Coronary artery (tissue), 2 donors: Measurements from ENCODE around the gene PID1.

Source experiments
- DNase-seq: peaks from one replicate; pipeline ENCODE4 v3.0.0-alpha.2; 2017; ENCODE audit warnings: low spot score
- H3K27ac ChIP-seq, 2 donors: fragments of 200-600 bp; sonication (generic); one replicate each; pipeline ENCODE4 v1.5.1; 2016 to 2019
- H3K4me3 ChIP-seq: fragments of 200-600 bp; sonication (generic); 2 replicates; pipeline ENCODE4 v1.5.1; 2016; ENCODE audit warnings: mild to moderate bottlenecking, moderate library complexity
- TF ChIP-seq, protein P1 (sequence below): fragments of 200-600 bp; sonication (generic); IDR thresholded peaks from one replicate; pipeline ENCODE4 v1.5.1; 2019; ENCODE audit warnings: antibody characterized with exemption

Gene PID1, protein sequence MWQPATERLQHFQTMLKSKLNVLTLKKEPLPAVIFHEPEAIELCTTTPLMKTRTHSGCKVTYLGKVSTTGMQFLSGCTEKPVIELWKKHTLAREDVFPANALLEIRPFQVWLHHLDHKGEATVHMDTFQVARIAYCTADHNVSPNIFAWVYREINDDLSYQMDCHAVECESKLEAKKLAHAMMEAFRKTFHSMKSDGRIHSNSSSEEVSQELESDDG

DNA sequence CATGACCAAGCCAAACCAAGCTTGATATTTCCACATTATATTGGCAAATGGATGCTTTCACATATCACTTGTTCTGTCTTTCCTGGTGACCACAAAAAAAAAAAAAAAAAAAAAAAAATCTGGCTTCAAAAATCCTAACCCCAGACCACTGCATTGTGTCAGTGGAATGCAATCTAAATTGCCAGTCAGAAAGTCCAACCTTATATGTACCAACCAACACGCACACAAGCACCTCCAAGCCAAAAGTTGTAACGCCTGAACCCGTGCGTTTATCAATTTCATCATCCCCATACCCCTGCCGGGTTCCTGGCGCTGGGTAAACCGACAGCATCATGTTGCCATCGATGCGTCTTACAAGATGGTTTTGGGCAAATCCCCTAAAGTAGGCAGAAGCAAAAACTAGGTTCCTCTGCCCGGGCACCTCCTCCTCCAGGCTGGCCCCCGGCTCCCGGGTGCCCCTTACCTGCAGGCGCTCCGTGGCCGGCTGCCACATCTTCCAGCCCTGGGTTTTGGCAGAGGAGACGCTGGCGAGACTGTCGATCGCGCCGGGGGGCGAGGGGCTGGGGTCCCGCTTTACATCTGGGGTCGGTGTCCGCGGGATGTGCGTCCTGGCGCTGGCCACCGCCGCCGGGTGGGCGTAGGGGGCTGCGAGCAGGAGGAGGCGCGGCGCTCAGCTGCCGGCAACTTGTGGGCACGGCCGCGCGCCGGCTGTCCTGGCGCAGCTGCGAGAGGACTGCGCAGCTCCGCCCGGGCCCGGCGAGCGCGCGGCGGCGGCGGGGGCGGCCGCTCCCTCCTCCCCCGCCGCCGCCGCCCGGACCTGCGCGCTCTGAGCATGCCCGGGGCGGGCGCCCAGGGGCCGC is at the start of gene PID1:
Gene PID1, minus strand, starts transcription at position 737 of the 860 bp plus-strand sequence. Its CDS starts 244 bp downstream, at position 493.
- Histone ChIP-seq H3K27ac (peak within 1 kb of the TSS; percentile 70 to 90), H3K4me3 (peak within 1 kb of the TSS; percentile 95)
- TF ChIP-seq, protein P1, sequence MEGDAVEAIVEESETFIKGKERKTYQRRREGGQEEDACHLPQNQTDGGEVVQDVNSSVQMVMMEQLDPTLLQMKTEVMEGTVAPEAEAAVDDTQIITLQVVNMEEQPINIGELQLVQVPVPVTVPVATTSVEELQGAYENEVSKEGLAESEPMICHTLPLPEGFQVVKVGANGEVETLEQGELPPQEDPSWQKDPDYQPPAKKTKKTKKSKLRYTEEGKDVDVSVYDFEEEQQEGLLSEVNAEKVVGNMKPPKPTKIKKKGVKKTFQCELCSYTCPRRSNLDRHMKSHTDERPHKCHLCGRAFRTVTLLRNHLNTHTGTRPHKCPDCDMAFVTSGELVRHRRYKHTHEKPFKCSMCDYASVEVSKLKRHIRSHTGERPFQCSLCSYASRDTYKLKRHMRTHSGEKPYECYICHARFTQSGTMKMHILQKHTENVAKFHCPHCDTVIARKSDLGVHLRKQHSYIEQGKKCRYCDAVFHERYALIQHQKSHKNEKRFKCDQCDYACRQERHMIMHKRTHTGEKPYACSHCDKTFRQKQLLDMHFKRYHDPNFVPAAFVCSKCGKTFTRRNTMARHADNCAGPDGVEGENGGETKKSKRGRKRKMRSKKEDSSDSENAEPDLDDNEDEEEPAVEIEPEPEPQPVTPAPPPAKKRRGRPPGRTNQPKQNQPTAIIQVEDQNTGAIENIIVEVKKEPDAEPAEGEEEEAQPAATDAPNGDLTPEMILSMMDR: no peak
- peak; percentile 80 for DNase-seq

DNA sequence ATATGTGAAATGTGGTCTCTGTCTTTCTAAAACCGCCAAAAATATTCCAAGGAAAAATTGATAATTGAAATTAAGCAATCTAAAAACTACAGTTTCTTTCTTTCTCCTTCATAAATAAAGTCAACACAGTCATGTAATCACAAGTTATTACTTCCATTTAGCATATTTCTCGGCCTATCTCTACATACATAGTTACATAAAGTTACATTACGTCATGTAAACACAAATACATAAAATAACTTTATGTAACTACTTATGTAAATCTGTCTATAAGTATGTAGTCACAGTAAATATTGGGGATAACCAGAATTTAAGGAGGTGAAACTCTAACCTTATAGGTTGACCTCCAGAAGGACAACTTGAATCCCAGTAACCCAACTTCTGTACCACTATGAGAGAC is 48.5 kb upstream of the PID1 start:
- DNase-seq: no peak
- Histone ChIP-seq H3K4me3 (no peak overlapping the region), H3K27ac (no peak overlapping the region)
- TF ChIP-seq, protein P1: no peak

DNA sequence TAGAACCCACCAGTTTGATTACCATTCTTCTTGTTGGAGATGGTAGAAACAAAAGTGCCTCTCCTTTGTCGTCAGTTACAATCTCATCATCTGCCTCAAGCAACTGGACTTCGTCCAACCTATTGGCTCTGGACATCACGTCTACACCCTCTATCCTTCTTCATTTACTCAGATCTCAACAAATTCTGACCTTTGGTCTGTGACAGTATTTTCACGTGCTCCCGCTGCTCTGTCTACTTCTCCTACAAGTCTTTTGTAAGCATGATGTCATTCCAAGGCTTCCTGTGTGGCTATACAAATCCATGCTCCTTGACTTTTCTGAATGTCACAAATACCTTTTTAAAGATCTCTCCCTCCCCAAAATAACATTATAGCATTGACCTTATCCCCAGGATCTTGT is 43.0 kb upstream of the PID1 start:
- H3K27ac ChIP-seq: peak overlapping the region in 1 of 2 donors; percentile 47
- no peak overlapping the region for H3K4me3 ChIP-seq
- DNase-seq: no peak
- TF ChIP-seq, protein P1: no peak

DNA sequence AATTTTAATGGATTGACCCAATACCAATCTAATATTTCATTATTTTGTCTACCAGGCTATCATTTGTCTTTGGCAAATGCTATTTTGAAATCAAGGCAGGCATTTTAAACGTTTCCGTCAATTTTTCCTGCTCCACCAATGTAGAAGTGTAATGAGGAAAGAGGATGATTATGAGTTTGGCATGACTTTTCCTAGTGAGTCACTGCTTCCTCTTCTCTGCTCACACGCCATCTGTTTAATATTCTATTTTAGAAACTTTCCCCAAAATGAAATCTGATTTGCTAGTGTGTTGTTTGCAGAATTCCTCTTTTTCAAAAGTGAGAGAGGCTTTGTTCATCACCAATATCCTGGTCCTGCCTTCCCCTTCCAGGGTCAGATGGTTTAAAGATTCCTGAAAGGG is 42.5 kb upstream of the PID1 start:
- TF ChIP-seq, protein P1: no peak
- Histone ChIP-seq H3K27ac (peak overlapping the region in 1 of 2 donors; percentile 67), H3K4me3 (no peak overlapping the region)
- no peak for DNase-seq

DNA sequence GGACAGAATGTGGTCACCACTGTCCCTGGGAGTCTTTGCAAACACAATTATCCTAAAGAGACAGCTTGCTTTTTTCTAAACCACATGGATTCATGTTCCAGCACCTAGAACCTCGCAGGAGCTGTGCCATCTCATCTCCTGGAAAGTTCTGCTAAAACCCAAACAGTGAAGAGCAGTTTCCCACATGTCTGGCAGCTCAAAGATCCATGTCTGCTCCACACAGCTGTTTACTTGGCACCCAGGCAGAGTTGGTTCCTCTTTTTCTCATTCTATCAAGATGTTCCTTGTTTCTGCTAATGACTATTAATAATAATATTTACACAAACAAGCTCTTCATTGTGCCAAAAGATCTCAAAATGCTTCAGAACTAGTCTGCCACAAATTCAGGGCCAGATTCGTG is 30.1 kb upstream of the PID1 start:
- Histone ChIP-seq H3K4me3 (no peak overlapping the region), H3K27ac (peak overlapping the region in 1 of 2 donors; percentile 47)
- TF ChIP-seq, protein P1: no peak
- no peak for DNase-seq

DNA sequence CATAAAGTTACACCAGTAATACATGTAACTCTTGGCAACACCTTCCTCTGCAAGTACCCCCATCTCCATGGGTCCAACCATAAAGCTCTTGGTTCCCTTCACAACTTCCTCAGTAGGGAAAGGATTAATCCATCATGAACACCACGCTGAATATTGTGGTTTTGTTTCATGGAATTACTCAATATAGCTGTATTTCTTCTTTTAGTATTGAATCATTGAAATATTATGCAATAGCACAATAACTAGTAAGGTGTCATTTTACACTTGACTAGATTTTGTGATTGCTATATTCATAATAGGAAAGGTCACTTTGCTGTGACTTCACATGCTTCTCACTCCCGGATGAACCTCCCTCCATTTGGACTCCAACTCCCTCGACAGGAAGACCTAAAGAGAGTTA is 29.7 kb upstream of the PID1 start:
- Histone ChIP-seq H3K4me3 (no peak overlapping the region), H3K27ac (peak overlapping the region in 1 of 2 donors; percentile 47)
- TF ChIP-seq, protein P1: no peak
- no peak for DNase-seq
